Suppressor macrophage treated with lipopolysaccharide for 1 hour (primary cell): ENCODE results near the gene MARS1.

Experiments
- DNase-seq, 3 donors: peaks; one replicate each; pipeline ENCODE4 v3.0.0-alpha.2; 2020 to 2022

Gene MARS1

DNA sequence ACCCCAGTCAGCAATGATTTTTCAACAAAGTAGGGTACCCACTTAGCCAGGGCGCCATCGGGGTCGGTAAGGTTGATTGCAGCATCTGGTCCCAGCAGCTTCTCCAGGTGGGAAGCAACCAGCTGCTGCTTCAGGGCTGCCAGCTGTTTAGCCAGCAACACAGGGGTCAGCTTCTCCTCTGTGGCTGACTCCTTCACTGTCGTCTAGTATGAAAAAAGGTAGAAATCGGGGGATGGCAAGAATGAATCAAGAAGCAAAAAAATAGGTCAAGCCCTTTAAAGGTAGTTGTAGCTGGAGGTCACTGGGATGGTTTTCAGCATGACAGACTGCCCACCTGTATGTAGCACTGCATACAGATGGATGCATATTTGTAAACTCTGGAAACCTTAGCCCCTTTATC, 46.4 kb downstream of the MARS1 start:
- DNase-seq = no peak

DNA sequence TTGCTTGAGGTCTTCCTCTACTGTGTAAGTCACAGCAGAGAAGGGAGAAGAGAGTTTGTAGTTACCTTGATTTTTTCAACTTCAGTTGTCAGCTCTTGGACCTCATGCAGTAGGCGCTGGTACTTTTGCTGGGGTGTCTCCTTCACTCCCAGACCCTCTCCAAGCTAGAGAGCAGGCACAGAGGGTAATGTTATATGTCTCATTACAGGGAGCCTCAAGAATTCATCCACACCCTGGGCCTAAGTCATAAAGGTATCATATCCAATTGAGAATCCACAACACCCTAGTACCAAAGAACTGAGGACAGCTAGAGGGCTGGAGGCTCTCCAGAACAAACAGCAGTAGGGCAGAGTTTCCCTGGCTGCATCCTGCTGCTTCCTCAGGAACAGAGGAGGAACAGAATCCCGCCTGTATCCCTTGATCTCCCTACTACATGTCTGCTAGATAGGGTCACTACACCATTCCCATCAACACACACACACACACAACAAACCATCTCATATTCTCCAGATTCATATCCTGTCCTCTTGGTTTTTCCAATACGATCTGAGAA, 47.2 kb downstream of the MARS1 start:
- DNase-seq = no peak

DNA sequence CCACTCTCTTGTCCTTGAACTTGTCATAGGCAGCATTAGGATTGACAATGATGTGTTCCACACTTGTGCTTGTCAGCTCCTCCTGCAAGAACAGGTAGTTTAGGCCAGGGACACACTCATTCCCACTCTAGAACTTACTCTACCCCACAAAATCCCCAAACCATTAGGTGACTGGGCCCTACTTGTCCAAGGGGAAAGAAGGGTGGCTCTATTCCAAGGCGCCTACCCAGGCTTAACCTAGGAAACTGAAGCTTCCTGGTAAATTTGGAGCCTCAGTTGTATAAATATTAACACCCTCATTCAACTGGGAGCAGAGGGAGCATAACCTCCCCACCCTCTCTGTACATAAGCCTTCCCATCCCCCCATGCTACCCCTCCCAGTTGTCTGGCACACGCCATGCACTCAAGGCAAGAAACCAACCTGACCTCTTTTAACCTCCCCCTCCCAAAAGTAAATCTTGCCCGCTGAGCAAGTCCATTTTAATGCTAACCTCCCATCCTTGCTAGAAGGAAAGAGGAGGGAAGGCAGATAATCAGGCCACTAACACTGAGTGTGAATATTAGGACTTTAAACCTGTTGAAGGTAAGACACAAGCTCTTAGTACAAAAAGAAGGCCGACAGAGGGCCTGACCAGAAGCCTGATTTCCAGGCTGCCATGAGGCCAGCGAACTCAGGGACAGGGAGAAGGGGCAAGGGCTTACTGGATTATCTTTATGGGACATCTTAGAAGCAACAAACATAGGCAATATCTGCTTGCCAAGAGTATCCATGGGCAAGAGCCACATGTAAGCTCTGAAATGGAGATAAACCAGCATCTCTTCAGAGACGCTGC, 48.1 kb downstream of the MARS1 start:
- DNase-seq = no peak

DNA sequence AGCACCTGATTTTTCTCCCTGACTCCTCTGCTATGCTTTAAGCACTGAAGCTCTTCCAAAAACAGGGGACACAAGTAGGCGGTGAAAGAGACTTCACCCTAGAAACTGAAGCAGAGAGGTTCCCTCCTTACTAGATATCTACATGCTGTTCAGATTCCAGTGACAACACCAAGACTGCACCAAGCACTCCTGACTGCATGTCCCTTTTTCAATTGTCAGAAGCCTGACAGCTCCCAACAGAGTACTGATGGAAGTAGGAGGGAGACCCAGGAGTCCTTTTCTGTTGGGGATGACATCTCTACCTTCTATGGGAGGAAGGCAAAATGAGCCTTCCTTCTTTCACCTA, 48.7 kb downstream of the MARS1 start:
- DNase-seq = no peak

DNA sequence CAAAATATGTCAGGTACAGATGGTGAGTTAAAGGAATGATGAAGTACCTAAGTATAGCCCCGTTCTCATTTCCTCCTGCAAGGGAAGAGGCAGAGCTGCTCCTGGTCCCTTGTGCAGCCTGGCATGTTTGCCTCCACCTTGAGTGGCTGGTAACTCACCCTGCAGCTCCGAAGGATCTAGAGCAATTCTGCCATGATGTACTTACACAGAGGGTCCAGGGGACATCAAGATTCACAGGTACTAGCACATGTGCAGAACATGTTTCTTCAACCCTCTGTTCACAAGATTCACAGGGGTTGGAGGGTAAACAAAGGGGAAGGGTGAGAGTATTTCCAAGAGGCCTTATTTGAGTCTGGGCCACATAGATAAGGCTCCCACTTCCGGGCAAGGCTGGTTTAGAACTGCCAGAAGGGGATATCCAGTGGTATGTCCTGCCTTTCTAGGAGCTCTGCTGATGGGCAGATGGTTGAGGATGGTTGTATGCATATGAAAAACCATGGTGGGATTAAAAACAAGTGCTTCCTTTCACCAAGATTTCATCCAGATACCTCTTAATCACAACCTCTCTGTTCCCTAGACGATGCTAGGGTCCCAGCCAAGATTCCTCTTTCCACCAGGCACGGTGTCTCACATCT, 51.4 kb downstream of the MARS1 start:
- no peak for DNase-seq

DNA sequence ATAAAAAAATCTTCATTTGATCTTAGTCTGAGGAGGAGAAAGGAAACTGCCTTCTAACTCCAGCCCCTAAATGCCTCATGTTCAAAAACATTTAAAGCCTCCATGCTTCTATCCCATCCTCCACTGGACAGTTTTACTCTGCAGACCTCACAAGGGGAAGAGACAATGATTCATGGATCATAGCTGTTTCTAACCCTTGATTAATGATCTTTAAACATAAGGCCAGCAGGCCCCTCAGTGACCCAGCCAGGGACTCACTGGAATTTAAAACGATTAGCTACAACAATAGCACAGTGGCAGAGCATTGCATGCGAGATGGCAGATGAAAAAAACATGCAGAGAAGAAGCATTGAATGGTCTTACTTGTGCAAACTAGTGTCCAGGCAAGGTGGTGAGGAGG, 53.1 kb downstream of the MARS1 start:
- no peak for DNase-seq

DNA sequence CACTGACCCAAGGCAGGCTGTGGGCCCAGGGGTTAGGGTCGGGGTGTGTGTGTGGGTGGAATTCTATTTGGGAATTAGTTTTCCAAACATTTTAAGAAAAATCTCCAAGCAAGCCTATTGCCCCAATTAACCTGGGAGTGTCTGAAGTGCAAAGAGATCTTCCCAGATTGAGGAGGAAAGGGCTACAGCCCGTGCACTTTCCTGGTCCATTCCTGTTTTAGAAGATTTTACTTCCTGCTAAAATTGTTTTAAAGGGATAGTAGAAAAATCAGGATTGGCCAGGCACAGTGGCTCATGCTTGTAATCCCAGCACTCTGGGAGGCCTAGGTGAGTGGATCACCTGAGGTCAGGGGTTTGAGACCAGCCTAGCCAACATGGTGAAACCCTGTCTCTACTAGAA, 53.8 kb downstream of the MARS1 start:
- DNase-seq = no peak

DNA sequence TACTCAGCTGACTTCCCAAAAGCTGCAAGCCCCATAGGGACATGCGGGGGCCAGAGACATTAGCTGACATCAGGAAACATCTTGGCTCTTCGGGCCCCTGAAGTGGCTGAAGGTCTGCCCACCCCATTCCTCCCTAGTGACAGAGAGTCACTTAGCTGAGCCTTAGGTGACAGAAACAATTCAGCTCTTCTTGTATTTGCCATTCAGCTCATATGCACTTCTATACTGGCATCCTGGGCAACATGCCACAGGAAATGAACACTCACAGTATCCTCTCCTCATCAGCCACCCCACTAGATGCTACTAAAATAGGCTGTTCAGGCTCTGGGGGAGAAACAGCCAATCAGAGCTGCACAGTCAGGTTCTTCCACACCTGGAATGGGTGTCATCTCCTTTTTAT, 55.7 kb downstream of the MARS1 start:
- DNase-seq = no peak

DNA sequence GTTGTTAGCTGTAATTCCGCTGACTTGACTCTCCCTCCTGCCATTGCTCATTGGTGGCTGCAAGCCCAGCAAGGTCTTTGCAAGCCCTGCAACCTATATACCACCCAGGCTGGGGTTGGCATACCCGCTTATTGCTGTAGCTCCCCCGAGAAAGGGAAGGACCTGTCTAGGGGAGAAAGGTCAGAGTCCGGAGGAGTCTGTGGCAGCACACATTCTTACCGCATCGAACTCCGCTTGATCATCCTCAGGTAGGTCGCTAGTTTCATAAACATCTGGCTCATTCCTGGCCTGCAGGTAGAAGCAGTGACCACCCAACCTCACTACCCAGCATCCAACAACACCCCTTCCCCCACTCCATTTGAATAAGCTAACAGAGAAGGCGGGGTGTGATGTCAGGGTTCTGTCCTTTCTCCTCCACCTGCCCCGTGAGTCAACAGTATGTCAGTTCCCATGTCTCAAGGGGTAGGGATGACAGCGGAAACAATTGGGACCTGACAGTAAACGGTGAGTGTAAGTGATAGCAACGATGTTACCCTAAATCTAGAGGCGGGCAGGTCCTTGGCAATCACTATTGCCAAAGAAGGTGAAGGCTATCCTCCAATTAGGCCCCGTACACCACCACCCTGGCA, 58.1 kb downstream of the MARS1 start:
- DNase-seq = peak in 1 of 3 donors; percentile 23

DNA sequence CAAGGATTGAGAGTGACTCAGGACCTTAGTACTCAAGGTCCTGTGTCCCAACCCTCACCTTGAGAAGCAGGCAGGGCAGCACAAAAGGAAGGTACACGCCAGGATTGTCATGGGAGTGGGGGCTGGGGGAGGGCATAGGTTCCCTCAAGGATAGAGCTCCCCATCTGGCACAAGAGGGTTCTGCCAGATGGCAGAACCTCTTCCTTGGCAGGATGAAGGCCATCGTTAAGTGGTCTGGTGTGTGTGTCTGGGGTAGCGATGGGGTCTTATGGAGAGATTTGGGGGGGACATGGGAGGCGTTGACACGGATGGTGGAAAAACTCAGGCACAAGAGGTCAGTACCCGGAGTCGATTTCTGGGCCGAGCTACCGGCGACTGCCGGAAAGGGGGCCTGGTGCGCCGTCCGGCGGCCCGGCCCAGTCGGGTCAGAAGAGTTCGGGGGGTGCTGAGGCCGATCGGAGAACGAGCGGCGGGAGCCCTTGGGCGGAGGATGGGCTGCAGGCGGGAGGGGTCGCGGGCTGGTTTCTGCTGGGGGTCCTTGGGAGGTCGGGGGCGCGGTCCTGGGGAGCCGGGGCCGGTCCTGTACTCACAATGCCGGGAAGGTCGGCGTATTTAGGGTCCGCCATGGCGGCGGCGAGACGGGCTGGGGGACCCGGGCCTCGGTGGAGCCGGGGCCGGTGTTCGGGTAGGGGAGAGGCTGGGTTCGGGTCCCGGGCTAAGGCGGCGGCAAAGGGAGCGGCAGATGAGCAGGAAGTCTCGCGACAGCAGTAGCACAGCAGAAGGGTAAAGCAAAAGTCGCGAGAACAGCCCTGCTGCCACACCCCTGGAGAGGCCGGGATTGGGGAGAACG, 58.8 kb downstream of the MARS1 start, which contains the start of gene DCTN2:
Gene DCTN2 (minus strand): TSS at position 755 of the 850 bp plus-strand sequence. CDS start 129 bp downstream, at position 626.
- peak; percentile 97 to 98 (median 98) for DNase-seq

DNA sequence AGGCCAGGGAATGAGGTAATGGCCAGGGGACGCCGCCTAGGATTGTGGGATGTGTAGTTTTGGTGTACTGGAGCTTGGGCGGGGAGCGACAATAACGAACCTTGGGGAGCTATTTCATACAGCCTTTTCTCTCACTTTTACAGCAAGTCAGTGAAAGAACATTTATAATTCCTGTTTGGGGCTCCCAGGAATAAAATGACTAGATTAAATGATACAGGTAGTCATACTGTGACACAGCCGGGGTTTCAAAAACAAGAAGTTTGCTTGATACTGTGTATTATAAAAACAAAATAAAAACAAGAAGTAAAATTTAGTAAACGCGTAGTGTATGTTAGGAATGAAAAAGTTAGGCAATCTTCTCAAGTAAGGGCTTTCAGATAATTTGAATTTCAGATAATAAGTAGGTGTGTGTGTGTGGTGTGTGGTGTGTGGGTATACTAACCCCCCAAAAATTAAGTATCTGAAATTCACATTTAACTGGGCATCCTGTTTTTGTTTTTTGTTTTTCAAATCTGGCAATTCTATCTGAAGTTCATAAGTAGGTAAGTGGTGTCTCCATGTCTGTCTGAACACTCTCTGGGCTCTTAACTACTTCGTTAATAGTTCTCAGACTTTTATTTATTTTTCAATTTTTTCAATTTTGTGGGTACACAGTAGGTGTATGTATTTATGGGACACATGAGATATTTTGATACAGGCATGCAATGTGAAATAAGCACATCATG, 59.6 kb downstream of the MARS1 start:
- no peak for DNase-seq

DNA sequence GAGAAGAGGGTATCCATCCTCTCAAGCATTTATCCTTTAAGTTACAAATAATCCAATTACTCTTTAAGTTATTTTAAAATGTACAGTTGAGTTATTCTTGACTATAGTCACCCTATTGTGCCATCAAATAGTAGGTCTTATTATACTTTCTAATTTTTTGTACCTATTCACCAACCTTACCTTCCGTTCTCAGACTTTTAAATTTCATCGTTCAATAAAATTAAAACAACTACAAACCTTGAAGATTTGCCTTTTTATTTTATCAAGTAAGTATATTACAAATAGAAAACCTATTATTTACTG, 60.1 kb downstream of the MARS1 start:
- DNase-seq = no peak

DNA sequence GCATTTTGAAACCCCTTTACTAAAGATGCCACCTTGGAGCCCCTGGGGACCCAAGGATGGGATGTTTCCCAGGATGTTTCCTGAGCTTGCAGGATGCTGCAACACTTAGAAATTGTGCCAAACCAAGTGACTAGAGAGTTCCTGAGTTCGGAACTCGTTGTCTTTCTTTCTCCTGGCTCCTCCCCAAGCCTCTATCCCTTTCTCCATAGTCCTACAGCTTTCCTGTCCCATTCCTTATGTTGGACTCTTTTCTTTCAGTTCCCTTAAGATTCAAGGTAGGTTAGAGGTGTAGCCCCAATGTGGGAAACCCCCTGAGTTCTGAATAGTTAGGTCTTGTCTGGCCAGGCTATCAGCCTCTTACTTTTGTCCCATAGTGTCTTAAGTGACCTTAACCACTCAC, 60.6 kb downstream of the MARS1 start:
- no peak for DNase-seq

DNA sequence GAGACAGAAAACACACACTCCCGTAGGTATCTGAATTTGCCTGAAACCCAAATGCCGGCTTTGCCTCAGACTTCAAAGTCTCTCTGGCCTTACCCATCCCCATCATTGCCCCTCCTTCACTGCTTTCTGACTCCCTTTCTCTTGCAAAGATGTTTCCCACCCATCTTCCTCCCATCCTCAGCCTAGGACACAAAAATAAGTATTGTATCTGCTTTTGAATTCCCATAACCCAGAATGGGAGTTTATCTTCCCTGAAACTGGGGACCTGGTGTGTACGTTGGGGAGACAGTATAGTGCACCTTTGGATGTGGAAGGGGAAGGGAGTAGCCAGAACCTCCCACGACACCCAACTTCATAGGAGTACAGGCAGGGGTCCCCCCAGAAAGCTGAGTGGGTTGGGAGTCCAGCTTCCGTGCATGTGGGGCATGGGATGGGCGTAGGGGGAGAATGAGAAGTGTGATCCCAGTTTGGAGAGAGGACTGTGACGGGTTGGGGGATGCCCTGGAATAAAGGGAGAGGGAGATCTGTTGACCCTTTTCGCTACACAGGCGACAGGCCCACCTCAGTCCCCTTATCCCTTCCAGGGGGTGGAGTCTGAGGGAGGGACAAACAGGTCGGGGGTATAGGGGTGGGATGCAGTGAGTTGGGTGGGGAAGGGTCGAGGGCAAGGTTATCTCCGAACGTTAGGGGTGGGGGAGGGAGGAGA, 61.5 kb downstream of the MARS1 start:
- DNase-seq = no peak

DNA sequence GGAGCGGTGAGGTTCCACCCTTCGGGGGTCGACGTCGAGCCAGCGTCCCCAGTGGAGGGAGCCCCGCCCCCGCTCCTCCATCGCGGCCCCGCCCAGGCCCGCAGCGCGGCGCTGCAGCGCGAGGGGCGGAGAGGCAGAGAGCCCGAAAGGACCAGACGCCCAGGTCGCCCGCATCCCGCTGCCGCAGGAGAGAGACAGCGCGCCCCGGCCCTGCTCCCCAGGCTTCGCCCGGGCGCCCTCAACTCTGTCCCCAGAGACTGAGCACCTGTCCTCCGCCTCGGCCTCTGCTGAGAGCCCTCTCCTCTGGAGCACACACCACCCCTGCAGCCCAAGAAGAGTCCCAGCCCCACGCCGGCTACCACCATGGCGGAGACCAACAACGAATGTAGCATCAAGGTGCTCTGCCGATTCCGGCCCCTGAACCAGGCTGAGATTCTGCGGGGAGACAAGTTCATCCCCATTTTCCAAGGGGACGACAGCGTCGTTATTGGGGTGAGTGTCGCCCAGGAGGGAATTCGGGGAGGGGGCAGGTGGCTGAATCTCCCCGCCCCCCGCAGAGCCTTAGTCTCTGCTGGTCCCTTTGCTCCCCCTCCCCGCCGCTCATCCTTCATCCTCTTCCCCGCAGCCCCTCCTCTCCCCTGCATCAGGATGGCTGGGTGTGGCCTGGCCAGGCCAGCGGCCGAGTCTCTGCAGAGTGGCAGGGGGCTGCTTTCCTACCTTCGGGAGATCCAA, 62.2 kb downstream of the MARS1 start, which contains the start of gene KIF5A:
Gene KIF5A (plus strand): TSS at position 136 of the 732 bp plus-strand sequence. CDS start 228 bp downstream, at position 364.
- DNase-seq = peak in 2 of 3 donors; percentile 20 to 45

DNA sequence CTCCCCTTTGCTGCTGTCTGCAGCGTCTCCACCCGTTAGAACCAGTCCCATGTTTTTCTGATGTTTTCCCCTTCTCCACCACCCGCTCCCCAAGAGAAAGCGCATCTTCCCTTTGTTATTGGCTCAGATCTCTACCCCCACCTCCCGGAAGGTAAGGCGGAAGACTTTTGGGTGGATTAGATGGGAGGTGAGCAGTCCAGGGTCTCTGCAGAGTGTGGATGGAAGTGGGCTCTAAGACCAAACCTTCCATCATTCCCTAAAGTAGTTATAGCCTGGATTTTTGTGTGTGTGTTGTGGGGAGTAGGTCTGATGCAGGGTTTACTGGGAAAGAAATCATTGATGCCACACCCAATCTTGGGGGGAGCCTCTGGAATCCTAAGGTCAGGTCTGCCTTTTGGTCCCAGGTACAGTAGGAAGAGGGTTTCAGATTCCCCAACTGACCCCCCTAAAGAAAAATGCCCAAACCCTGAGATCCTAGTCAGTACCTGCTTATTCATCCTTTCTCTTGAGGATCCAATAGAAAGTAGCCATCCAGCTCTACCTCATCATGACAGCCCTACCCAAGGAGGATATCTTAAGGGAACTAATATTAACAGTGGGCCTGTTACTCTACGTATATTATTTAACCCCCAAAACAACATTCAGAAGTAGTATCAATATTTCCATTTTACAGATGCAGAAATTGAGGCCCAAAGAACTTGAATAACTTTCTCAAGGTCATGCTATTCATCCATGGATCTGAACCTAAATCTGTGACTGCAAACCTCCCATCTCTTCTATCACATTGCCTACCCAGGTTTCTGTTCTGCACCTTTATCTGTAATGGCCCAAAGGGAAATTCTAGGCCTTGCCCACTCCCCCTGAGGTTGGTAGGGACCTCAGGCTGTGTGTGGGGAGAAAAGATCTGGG, 63.0 kb downstream of the MARS1 start:
- DNase-seq = no peak

DNA sequence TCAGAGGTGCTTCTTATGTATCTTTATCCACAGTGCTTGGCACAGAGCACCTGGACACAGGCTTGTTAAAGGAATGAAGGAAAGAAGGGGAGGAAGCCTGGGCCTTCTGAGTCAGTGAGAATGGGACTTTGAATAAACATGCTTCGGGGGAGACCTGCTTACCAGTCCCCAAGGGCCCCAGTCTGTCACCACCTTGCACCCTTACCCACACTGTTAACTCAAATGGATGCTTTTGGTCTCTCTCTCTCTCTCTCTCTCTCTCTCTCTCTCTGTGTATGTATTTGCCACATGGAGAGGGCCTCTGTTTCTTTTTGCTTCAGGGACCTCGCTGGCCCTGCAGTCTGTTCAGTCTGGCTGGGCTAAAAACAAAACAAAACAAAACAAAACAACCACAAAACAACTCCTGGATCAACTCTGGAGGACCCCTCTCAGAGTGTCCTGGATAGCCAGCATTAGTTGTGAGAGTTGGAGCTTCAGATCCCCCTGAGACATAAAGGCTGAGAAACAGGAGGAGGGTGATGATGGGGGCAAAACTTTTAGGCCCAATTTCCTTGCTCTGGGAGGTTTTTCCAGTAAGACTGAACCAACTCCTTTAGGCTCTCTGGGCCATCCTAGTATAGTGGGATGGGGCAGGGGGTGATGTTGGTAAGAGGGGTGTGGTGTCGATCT, 63.9 kb downstream of the MARS1 start:
- DNase-seq = no peak

DNA sequence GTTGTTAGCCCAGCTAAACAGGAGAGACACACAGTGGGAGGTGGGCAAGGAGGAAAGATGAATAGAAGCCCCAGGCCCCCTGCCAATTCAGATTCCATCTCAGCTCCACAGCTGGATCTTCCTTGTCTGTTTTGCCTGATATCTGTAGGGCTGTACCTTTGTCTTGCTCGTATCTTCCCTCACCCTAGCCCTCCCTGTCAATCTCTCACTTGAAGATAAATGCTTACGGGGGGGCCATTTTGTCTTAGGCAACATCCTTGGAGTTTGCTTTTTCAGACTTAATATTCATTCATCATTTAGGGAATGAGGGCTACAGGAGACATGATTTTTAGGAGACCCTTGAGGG, 64.4 kb downstream of the MARS1 start:
- no peak for DNase-seq

DNA sequence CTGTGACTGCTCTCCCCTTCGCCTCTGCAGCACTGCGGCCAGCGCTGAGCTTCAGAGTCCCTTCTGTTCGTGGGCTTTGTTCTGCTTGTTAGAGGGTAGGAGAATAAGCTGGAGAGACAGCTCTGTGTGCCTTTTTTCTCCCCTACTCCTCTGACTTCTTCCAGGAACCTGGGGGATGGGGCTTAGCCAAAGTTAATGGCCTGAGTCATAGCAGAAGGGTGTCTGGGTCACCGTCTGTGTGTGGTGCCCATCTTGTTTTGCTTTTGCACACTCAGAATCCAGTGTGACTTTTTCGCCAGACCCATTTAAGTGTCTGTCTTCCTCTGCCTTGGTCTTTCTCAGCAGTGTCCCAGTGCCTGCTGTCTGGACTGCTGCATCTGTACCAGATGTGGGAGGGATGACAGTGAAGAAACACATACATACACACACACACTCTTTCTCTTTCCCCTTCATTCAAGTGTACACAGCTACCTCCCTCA, 65.0 kb downstream of the MARS1 start:
- peak in 1 of 3 donors; percentile 8 for DNase-seq
